ENCODE data around the gene RTF2.

Gene RTF2, protein sequence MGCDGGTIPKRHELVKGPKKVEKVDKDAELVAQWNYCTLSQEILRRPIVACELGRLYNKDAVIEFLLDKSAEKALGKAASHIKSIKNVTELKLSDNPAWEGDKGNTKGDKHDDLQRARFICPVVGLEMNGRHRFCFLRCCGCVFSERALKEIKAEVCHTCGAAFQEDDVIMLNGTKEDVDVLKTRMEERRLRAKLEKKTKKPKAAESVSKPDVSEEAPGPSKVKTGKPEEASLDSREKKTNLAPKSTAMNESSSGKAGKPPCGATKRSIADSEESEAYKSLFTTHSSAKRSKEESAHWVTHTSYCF

DNA sequence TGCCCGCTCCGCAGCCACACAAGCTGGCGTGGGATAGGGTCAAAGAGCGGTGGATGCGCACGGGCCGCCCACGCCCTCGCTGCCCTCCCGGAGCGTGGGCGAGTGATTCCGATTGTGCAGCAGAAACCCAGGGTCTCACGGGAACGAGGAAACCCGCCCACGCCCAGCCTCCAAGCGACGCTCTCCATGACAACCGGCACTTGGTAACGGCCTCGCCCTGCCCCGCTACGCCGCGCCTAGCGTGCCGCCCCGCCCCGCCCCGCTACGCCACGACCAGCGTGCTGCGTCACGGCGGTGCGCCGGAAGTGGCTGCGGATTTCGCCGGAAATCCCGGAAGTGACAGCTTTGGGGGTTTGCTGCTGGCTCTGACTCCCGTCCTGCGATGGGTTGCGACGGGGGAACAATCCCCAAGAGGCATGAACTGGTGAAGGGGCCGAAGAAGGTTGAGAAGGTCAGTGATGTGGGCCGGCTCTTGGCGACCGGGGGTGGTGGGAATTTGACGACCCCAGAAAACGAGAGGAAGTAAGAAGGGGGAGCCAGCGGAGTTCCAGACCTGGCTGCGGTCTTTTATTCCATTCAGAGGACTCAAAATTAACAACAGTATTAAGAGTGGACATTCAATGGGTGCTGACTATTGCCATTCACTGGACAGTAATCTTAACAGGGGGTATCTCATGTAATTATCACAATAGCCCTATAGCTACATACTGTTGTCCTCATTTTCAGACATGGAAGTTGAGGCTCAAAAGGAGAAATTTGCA, at the start of gene RTF2:
Gene RTF2 (plus strand): TSS at position 312 of the 761 bp plus-strand sequence. CDS start 71 bp downstream, at position 383.
- DNase-seq: peak; percentile 92

DNA sequence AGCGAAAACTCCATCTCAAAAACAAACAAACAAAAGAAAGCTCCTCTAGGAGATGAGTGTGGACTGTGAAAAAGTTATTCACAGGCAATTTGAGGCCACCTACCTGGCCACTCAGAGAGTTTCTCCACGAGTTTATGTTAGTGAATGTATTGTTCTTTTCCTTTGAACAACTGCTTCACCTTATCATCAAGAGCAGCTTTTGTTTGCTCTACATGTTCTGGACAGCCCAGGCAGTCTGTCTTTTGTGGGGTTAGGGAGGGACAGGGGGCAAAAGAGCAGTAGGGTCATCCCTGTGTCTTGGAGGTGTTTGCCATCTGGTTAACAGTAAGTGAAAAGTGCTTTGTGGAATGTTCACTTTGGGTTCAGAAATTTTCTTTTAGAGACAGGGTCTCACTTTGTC, 48.4 kb upstream of the RTF2 start:
- DNase-seq: no peak

DNA sequence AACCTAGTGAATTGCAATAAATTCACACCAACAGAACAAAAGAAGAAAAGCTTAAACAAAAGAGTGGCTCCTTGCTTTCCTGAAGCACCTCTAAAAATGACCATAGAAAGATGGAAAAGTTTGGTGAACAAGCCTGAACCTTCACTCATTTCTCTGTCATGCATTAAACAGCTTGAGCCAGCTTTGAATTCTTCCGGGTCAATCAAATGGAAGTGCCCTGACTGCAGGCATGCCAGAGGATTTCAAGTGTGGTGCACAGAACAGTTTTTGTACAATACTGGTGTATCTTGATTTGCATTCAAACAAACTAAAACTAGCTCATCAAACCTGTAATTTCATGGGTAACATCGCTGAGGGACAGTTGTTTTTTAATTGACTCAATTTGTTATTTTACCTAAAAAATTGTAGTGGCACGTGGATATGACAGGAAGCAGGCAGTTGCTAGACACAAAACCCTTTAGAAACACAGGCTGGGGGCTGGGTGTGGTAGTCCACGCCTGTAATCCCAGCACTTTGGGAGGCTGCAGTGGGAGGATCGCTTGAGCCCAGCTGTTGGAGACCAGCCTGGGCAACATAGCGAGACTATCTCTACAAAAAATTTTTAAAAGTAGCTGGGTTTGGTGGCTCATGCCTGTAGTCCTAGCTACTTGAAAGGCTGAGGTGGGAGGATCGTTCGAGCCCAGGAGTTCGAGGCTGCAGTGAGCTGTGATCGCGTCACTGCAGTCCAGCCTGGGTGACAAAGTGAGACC, 47.3 kb upstream of the RTF2 start:
- no peak for DNase-seq

DNA sequence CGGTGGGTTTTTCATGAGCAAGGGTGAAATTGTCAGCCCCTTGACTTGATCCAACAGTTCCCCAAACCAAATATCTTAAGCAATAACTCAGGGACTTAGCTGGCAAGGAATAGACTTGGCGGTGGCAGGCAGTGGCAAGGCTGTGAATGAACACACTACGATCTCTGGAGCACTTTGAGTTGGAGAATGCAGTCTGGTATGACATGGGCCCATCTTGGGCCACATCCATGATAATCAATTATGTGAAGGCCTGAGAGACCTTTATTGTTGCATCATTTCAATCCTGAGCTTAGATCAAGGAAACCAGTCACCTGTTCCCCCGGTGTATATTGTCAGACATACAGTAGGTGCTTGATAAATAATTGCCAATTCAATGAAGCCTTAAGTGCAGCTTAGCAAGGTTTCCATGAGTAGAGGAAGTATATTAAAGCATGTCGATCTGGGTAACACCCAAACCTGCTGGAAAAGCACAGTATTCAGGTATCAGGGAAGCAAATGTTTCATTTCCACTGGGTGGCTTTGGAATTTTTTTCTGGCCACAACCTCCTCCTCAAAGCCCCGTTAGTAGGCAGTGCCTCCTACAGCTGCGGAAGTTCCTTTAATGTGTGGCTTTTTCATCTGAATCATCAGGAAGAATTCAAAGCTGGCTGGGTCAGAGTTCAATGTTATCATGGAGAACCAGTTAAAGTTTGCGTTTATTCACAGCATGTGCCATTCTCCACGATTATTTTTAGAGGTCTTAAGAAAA, 46.2 kb upstream of the RTF2 start:
- peak; percentile 80 for DNase-seq

DNA sequence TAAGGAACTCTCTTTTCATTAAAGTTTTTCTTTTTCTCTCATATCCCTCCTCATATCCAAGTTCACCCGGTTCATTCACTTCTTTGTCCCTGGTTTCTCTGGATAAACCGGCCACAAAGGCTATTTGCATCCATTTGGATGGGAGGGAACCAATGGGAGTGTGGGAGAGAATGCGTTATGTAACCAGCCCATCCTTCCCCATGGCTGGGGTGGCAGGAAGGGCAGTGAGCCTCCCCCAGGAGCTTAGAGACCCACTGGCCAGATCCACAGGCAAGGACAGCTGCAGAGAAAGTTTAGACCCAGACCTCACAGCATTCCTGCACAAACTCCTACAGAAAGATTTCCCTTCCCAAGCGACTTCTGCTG, 45.6 kb upstream of the RTF2 start:
- no peak for DNase-seq

DNA sequence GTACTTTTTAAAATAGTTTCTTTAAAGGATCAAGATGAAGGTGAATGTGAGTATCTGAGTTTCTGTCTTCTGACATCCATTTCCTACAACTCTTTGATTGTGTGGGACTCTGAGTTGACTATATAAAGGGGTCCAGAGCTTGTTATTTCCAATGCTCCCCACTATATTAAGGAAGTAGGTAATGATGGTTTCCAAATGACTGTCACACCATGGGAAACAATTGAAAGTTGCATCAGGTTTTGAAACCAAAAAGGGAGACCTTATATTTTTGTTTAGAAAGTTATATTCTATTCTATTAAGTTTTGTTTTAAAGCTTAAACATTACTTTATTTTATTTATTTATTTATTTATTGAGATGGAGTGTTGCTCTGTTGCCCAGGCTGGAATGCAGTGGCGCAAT, 45.2 kb upstream of the RTF2 start:
- no peak for DNase-seq

DNA sequence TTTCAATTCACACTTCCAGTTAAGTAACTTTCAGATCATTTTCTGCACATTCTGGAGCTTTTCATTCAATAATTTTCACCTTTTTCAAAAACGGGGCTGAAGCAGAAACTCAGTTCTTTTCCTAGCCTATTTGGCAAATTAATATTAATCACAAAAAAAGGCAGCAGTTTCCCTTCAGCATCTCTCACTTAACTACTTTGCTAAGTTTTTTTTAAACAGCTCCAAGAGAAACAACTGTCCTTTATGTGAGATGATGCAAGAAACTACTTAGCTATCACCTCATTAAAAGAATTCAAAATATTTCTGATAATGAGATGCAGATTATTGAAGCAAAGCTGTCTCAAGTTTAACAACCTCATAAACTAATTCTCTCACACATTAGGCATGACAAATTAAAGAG, 44.5 kb upstream of the RTF2 start:
- DNase-seq: no peak

DNA sequence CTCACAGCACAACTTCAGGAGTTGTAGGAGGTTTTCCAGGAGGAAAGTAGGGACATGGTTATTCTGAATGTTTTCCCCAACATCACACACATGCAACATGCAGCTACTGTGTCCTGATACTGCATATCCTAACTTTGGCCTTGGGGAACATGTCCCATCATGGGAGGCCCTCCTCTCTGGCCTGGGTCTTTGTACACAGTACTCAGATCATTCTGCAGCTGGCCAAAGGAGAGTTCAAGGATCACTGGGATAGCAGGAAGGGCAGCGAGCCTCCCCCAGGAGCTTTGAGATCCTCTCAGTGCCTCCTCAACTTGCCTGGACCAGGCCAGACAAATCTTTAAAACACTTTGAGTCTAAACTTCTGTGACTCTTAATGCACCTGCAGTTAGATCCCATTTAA, 43.5 kb upstream of the RTF2 start:
- no peak for DNase-seq

DNA sequence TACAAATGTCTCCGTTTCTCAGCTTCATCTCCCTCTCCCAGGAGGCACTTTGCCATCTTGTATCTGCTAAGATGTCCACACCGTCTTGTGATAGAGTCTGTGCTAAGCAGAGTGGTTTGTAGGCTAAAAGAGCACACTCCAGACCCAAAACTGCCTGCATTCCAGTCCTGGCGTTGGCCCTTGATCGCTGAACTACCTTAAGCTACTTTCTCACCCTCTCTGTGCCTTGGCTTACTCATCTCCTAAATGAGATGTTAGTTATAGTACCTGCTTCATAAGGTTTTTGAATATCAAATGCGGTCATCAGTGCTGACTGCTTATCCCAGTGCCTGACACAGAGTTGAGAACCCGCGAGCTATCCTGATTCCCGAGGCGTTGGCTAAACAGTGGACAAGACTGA, 42.4 kb upstream of the RTF2 start:
- no peak for DNase-seq

DNA sequence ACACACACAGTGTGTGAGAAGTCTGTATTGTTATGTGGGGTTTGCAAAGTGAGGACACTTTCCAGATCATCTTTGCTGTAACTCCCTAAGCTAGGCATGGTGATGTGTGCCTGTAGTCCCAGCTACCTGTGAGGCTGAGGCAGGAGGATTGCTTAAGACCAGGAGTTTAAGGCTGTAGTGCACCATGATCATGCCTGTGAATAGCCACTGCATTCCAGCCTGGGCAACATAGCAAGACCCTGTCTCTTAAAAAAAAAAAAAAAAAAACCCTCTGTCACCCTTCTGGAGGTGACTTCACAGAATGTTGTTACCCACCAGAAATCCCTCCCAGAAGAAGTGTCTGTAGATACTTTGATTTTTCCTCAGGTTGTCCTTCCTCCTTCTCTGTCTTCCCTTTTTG, 41.5 kb upstream of the RTF2 start:
- no peak for DNase-seq

DNA sequence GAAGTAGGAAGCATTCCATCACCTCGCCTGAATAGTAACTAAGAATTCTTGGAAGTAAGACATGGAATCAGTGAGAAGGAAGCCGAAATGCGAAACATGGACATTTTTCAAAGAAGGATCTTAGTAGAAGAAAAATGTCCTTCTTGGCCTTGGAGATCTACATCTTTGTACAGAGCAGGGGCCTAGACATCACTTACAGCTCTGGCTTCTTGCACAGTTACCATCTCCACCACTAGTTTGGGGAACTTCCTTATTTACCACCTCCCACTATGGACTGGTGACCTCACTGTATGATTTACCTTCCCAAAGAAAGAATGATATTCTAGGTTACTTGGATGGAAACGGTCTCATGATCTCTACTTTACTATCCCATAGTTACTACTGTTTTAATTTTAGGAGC, 40.6 kb upstream of the RTF2 start:
- no peak for DNase-seq

DNA sequence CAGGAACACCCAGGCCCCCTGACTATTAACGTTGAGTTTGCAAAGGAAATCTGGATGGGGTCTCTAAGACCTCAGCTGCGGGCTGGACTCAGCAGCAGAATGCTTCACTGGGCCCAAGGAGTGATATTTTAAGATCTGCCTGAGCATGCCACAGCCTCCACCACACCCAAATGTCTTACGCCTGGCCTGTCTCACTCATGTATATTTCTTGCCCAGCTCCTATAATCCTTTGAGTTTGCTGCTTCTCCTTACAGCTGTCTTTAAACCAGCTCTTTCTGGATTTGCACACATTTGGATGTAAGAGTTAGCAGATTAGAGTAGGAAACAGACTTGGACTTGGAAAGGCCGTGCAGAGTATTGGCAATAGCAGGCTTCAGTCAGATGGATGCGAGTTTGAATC, 40.0 kb upstream of the RTF2 start:
- DNase-seq: no peak

DNA sequence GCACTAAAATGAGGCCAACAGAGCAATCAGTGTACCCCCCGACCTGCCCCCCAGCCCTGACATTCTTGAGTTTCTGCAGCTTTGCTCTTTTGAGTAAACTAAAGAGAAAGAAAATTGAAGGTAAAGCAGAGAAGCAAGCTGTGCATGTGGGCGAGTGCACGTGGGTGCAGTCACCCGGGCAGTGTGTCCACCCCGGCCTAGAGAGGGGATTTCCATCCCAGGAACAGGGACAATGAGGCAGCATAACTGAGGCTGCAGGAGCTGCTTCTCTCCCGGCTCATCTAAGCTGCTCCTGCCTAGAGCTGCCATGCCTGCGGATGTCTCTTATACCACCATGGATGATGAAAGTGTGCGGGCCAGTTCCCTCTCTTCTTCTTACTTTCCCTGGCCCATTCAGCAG, 39.5 kb upstream of the RTF2 start:
- no peak for DNase-seq

DNA sequence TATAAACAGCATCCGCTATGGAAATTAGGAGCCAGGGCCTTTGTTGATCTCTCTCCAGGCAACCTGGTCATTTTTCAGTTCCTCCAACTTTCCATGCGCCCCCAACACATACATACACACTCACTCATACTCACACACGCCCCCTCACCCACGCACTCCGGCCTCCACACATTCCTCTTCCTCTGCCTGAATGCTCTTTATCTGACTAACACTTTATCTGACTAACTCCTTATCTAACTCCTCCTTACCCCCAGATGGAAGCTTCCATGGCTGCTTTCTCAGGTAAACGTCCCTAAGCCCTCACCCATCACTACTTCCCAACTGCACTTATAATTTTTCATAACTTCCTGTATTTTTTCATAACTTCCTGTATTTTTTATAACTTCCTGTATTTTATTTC, 38.9 kb upstream of the RTF2 start:
- DNase-seq: peak; percentile 68

DNA sequence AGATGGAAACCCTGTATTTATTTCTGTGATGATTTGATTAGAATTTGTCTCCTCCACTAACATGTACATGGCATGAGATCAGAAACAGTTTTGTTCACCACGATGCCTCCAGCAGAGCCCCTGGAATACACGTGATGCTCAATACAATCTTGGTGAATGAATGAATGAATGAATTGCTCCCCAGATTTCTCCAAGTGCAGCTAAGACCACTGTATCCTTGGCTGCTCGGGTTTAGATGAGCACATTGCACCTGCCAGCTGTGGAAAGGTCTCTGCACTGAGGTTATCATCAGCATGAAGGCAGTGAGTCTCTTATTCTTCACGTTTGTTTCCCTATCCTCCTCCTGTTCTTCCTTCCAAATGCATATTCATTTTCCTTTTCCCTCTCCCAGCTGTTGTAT, 38.5 kb upstream of the RTF2 start:
- DNase-seq: no peak

DNA sequence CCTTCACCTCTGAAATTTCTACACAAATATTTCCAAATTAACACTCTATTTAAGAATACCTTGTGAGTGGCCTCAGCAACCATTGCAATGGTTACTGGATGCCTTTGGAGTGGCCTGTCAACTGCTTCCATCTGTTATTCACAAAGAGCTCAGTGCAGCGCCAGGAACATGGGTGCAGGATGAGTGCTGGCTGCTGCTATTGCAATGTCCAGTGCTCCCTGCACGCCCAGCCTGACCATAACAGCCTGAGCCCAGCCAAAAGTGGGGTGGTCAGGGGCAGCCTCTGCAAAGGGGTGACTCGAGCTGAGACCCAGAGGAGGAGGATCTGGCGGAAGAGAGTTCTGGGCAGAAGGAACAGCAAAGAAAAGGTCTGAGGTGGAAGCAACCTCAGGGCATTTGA, 38.0 kb upstream of the RTF2 start:
- DNase-seq: no peak

DNA sequence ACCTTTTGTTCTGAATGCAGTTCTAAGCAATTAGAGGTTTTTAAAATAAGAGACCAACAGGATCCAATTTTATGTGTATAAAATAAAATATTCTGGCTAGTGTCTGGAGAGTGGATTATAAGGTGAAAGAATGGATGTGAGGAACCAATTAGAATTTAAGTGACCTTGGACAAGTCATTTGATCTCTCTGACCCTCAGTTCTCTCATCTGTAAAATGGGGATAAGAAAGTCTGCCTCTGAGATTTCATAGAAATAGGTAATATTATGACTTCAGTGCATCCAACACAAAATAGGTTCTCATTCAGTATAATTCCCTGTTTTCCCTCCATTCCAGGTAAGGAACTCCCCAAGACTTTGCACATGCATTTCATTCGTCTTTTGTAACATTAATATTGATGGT, 37.5 kb upstream of the RTF2 start:
- DNase-seq: no peak

DNA sequence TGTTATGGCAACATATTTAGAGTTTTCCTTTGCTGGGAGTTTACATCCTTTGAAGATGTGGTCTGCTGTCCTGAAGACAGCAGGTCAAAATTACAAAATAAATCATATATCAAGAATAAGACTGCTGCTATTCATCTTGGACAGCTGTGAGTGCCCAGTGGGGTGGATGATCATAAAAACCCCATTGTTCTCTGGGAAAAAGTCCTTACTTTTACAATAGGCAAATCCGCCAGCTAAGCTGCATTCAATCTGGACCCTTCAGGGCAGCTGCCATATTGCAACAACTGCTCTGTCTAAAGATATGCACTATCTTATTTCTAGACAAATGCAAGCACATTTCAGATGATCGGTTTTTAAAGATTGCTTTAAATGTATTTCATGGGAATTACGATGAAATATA, 37.0 kb upstream of the RTF2 start:
- no peak for DNase-seq

DNA sequence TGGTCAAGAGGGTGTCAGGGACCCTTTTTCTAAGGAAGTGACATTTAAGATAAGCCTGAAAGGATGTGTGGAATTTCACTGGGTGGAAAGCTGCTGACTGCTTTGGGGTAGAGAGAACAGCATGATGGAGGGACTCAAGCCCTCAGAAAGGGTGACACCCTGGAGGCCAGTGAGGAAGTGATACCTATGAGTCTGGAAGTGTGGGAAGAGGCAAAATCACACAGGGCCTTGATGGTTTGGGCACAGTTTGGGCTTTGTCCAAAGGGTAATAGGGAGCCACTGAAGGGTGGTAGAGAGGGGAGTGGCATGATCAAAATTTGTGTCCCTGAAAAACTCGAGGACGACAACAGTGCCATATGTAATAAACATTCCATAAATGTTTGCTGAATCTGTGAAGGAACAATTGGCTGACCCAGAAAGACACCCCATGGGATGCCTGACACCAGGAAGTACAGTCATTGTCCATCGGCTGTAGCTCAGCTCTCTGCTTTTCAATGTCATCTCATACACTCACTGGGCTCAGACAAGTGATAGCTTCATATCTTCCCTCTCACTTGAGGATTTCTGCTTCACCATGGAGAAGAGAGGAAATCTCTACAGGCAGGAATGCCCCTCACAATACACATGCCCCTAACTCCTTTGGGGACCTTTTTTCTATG, 35.1 kb upstream of the RTF2 start:
- no peak for DNase-seq

DNA sequence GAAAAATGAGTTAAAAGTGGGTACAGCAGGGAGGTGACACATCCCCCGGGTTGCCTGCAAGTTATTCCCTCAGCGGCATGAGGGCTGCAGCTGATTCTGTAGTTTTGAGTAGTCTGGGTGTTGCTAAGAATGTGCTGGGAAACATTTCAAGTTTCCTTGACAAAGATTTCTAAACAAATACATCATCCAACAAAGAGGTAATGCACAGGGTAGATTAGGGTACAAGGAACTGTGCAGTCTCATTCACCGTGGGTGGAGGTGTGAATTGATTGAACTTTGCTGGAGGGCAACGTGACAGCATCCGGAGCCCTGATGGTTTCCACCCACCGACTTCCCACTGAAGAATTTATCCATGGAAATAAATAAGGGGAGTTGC, 34.6 kb upstream of the RTF2 start:
- DNase-seq: peak; percentile 70

DNA sequence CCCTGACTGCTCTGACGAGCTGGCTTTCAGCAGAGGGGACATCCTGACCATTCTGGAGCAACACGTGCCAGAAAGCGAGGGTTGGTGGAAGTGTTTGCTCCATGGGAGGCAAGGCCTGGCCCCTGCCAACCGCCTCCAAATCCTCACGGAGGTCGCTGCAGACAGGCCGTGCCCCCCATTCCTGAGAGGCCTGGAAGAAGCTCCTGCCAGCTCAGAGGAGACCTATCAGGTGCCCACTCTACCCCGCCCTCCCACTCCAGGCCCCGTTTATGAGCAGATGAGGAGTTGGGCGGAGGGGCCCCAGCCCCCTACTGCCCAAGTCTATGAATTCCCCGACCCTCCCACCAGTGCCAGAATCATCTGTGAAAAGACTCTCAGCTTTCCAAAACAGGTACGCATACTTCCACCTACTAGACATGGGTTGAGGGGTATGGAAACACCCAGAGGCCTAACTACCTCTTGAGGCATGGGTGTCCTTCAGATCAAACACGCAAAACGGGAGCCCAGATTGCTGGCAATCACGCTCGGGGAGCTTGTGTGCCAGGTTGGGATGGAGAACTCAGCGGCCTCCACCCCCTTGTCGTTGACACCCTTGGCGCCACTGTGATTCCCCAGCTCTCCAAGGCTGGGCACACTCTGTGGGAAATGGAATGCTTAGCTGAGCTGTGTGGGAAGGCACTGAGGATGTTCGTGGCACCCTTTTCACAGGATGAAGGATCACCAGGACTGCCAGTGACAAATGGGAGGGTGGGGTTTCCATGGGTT, 31.0 kb upstream of the RTF2 start:
- no peak for DNase-seq

DNA sequence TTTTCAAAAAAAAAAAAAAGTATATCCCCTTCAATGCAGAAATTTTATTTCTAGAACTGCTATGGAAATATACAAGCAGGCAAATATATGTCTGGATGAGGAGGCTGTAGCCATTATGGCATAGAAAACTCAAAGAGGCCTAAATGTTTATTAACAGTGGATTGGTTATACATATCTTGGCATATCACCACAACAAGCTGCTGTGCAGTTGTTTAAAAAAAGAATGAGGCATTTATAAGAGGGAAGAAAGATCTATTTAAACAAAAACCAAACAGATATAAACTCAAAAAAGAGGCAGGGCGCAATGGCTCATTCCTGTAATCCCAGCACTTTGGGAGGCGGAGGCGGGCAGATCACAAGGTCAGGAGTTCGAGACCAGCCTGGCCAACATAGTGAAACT, 30.1 kb upstream of the RTF2 start:
- no peak for DNase-seq
